SU-DHL-6 (cell line): ENCODE measurements around the gene ID4.

Source experiments
- H2AFZ ChIP-seq: fragments of 200-600 bp; sonication (generic); 2 replicates; pipeline ENCODE4 v1.6.1; 2014; ENCODE audit warnings: low read depth, mild to moderate bottlenecking, moderate library complexity, mixed read lengths, antibody characterized with exemption, low read length; ENCODE audit not compliant: severe bottlenecking
- H3F3A ChIP-seq: fragments of 200-600 bp; shearing (Covaris generic); 2 replicates; pipeline ENCODE4 v1.6.0; 2016; ENCODE audit warnings: antibody characterized with exemption, mild to moderate bottlenecking; ENCODE audit not compliant: insufficient read depth
- H3K27ac ChIP-seq: fragments of 200-600 bp; sonication (generic); 2 replicates; pipeline ENCODE4 v1.5.1; 2016; ENCODE audit warnings: low read depth, mild to moderate bottlenecking, low read length, moderate library complexity, mixed read lengths
- H3K27me3 ChIP-seq: fragments of 200-600 bp; sonication (generic), shearing (Covaris generic); 2 replicates; pipeline ENCODE4 v1.6.0; 2014; ENCODE audit warnings: mild to moderate bottlenecking, low read length
- H3K36me3 ChIP-seq: fragments of 200-600 bp; sonication (generic); 2 replicates; pipeline ENCODE4 v1.6.1; 2014; ENCODE audit warnings: mild to moderate bottlenecking, low read length, mixed read lengths
- H3K4me2 ChIP-seq: fragments of 300-600, 200-600 bp; shearing (Covaris generic), sonication (generic); 2 replicates; pipeline ENCODE4 v1.6.0; 2014; ENCODE audit warnings: low read length, low read depth, mild to moderate bottlenecking; ENCODE audit not compliant: poor library complexity, severe bottlenecking
- H3K4me3 ChIP-seq: fragments of 200-600 bp; sonication (generic); 2 replicates; pipeline ENCODE4 v1.5.1; 2014; ENCODE audit warnings: antibody characterized with exemption, low read length, mild to moderate bottlenecking, mixed read lengths; ENCODE audit not compliant: insufficient read depth, poor library complexity, severe bottlenecking
- H3K79me2 ChIP-seq: fragments of 200-600 bp; sonication (generic); 2 replicates; pipeline ENCODE4 v1.6.1; 2014; ENCODE audit warnings: mild to moderate bottlenecking, low read length, moderate library complexity; ENCODE audit not compliant: insufficient read depth
- H3K9ac ChIP-seq: fragments of 200-600 bp; sonication (generic); 2 replicates; pipeline ENCODE4 v1.7.0; 2014; ENCODE audit warnings: mild to moderate bottlenecking, low read length
- H3K9me2 ChIP-seq: fragments of 200-600 bp; sonication (generic); replicated peaks from 2 replicates; pipeline ENCODE4 v1.6.1; 2014; ENCODE audit warnings: low read length; ENCODE audit not compliant: insufficient read depth
- H3K9me3 ChIP-seq: fragments of 200-600 bp; sonication (generic); 2 replicates; pipeline ENCODE4 v1.6.1; 2014; ENCODE audit warnings: low read length, mixed read lengths; ENCODE audit not compliant: insufficient read depth
- H4K20me1 ChIP-seq: fragments of 200-600 bp; sonication (generic); 2 replicates; pipeline ENCODE4 v1.6.1; 2014; ENCODE audit warnings: low read depth, mild to moderate bottlenecking, antibody characterized with exemption, low read length, moderate library complexity, mixed read lengths
- EZH2phosphoT487 ChIP-seq: fragments of 200-600 bp; sonication (generic), shearing (Covaris generic); conservative IDR thresholded peaks from 2 replicates; pipeline ENCODE4 v1.6.1; 2018; ENCODE audit warnings: mild to moderate bottlenecking, antibody characterized with exemption, low read length, moderate library complexity, mixed read lengths
- TF ChIP-seq, protein P1 (sequence below): fragments of 200-600 bp; sonication (generic); IDR thresholded peaks from one replicate; pipeline ENCODE4 v1.5.1; 2017; ENCODE audit warnings: antibody characterized with exemption, mild to moderate bottlenecking, low read length, moderate library complexity; ENCODE audit not compliant: insufficient read depth, poor library complexity, severe bottlenecking

Gene ID4

DNA sequence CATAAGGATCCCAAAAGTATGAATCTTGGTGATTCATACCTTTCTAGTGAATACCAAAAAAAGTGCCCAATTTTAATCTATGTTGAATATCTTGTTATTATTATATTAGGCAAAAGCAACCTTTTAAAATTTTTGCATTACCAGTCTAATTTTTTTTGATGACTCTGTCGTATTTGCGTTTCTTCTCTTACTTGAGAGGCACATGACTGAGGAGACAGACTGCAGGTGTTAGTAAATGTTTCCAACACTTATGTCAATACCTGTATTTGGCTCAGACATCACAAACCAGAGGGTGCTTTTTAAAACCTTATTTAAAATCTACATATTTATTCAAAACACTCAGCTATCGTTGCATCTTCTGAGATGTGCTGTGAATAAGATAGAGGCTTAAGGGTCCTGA lies 27.1 kb downstream of the ID4 start:
- no peaks in the 10 kb centered on the region for H4K20me1 ChIP-seq
- no peaks in the 10 kb centered on the region for H3K36me3 ChIP-seq
- H3K27ac ChIP-seq, result no peak overlapping the region
- no peaks in the 10 kb centered on the region for H3K79me2 ChIP-seq
- no peak overlapping the region for H3K9ac ChIP-seq
- TF ChIP-seq EZH2phosphoT487, result no peak
- TF ChIP-seq, protein P1, sequence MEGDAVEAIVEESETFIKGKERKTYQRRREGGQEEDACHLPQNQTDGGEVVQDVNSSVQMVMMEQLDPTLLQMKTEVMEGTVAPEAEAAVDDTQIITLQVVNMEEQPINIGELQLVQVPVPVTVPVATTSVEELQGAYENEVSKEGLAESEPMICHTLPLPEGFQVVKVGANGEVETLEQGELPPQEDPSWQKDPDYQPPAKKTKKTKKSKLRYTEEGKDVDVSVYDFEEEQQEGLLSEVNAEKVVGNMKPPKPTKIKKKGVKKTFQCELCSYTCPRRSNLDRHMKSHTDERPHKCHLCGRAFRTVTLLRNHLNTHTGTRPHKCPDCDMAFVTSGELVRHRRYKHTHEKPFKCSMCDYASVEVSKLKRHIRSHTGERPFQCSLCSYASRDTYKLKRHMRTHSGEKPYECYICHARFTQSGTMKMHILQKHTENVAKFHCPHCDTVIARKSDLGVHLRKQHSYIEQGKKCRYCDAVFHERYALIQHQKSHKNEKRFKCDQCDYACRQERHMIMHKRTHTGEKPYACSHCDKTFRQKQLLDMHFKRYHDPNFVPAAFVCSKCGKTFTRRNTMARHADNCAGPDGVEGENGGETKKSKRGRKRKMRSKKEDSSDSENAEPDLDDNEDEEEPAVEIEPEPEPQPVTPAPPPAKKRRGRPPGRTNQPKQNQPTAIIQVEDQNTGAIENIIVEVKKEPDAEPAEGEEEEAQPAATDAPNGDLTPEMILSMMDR, result no peak
- no peak overlapping the region for H3K4me3 ChIP-seq
- H3K4me2 ChIP-seq, result no peak overlapping the region
- H3K9me3 ChIP-seq, result no peaks in the 10 kb centered on the region
- no peaks in the 10 kb centered on the region for H3F3A ChIP-seq
- no peaks in the 10 kb centered on the region for H3K9me2 ChIP-seq
- no peak overlapping the region for H2AFZ ChIP-seq
- H3K27me3 ChIP-seq, result no peaks in the 10 kb centered on the region

DNA sequence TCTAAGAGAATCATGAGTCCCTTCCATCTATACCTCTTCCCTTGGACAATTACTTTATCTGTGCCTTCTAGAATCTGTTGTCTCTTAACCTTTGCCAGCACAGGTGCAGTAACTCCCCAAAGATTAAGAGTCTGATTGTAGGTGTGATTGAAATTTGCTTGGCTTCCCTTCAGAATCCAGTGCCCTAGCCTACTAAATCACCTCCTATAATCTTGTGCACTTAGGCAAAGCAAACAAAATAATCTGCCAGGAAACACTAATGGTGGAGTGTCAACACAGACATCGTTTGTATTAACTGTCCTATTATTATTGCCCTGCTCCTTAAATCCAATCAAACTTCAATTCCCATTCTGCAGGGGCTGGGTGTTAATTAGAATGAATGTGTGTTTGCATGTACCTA lies 28.0 kb downstream of the ID4 start:
- Histone ChIP-seq H3K4me3 (no peak overlapping the region), H3K9ac (no peak overlapping the region), H3K27me3 (no peaks in the 10 kb centered on the region), H3K79me2 (no peaks in the 10 kb centered on the region), H3K27ac (no peak overlapping the region), H2AFZ (no peak overlapping the region), H4K20me1 (no peaks in the 10 kb centered on the region), H3K9me2 (no peaks in the 10 kb centered on the region), H3F3A (no peaks in the 10 kb centered on the region), H3K36me3 (no peaks in the 10 kb centered on the region), H3K9me3 (no peaks in the 10 kb centered on the region), H3K4me2 (no peak overlapping the region)
- no peak for TF ChIP-seq EZH2phosphoT487
- TF ChIP-seq, protein P1, result no peak

DNA sequence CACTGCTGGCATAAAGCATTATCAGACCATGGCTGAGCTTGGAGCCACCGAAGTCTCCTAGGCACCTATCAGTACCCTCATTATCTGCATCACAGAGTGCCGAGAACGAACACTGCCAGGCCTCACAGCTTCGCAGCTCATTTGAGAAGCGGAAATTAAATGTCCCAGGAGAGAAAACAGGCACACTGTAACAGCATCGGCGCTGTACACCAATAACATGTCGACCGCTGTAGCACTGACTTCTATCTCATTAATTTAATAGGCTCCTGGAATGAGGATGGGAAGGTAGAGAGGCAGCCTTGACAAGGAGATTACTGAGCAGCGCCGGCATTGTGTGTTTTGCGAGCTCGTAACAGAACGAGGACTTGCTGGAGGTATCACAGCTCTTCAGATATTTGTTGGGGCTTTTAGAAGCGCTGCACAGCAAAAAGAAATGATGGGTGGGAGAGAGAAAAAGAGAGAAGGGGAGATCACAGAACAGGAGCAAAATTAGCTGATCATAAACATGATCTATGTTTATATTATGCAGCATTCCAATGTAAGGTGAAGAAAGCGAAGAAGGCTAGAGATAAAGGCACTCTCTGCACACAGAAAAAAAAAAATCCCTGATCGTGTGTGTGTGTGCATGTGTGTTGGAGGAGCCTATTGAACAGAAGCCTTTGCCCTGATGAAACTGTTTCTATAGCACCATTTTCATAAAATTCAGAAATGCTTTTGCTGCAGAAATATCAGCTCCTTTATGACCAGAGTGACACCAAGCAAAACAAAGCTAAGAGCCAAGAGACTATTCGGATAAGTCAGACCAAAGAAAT lies 29.2 kb downstream of the ID4 start:
- Histone ChIP-seq H3K79me2 (no peaks in the 10 kb centered on the region), H3K4me2 (no peak overlapping the region), H3K36me3 (no peaks in the 10 kb centered on the region), H3K9me2 (no peaks in the 10 kb centered on the region), H3K4me3 (no peak overlapping the region), H3K9me3 (no peaks in the 10 kb centered on the region), H3K27ac (no peak overlapping the region), H2AFZ (no peak overlapping the region), H3K9ac (no peak overlapping the region), H3F3A (no peaks in the 10 kb centered on the region), H4K20me1 (no peaks in the 10 kb centered on the region), H3K27me3 (no peaks in the 10 kb centered on the region)
- TF ChIP-seq, protein P1, result no peak
- TF ChIP-seq EZH2phosphoT487, result no peak
